Cardiac fibroblast (primary cell): ENCODE data around the gene EHMT2.
"Not testable (repeated sequence)": the region's sequence is repeated elsewhere in the genome, so short reads cannot be mapped to it uniquely, and the experiment has no call there.

Experiments
- DNase-seq, 2 donors: peaks; one replicate each; pipeline versions ENCODE4 v3.0.0 to v3.0.0-alpha.2; 2010; ENCODE audit warnings: low read depth in 2 of 2
- H3K4me3 ChIP-seq, 2 donors: replicated peaks in 1 of 2; 1 replicate in 1 of 2; 2 replicates in 1 of 2; pipeline ENCODE4 v1.5.1; 2011; ENCODE audit warnings: low read depth in 2 of 2, low read length in 2 of 2, mild to moderate bottlenecking in 2 of 2, moderate library complexity in 1 of 2
- TF ChIP-seq, protein P1 (sequence below): IDR thresholded peaks from one replicate; pipeline ENCODE4 v1.5.1; 2011; ENCODE audit warnings: low read depth, mild to moderate bottlenecking, low read length, inconsistent platforms

The EHMT2 gene

DNA sequence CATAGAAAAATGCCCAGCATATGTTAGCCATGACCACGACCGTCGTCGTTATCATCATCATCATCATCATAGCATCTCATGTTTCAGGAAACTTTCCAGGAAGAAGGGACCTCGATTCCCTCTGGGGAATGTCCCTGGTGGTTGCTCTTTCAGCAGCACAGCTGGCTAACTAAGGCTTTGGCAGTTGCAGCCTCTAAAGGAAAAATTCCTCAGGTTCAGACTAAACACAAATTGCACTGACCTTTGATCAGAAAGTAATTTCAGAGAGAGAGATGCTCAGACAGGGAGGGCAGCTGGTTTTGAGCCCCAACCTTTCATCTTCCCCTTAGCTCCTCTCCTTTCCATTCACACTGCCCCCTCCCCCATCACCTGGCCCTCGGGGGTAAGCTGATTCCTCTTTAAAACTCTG lies 42.8 kb upstream of the EHMT2 start:
- no peak overlapping the region for H3K4me3 ChIP-seq
- DNase-seq, result peak in 1 of 2 donors; percentile 27
- TF ChIP-seq, protein P1, sequence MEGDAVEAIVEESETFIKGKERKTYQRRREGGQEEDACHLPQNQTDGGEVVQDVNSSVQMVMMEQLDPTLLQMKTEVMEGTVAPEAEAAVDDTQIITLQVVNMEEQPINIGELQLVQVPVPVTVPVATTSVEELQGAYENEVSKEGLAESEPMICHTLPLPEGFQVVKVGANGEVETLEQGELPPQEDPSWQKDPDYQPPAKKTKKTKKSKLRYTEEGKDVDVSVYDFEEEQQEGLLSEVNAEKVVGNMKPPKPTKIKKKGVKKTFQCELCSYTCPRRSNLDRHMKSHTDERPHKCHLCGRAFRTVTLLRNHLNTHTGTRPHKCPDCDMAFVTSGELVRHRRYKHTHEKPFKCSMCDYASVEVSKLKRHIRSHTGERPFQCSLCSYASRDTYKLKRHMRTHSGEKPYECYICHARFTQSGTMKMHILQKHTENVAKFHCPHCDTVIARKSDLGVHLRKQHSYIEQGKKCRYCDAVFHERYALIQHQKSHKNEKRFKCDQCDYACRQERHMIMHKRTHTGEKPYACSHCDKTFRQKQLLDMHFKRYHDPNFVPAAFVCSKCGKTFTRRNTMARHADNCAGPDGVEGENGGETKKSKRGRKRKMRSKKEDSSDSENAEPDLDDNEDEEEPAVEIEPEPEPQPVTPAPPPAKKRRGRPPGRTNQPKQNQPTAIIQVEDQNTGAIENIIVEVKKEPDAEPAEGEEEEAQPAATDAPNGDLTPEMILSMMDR, result no peak

DNA sequence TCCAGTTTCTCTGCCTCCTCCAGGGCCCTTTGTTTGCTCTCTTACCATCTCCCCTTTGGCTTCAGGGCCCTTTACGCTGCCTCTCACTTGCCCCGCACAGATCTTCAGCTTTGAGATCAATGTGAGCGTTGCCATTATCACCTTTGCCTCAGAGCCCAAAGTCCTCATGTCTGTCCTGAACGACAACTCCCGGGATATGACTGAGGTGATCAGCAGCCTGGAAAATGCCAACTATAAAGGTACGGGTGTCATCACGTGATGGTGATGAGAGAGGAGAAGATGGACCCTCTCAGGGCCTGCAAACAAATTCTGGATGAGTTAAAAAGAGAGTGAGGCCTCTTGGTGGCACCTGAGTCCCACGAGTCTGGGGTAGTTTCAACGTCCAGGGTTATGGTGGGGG lies 38.3 kb upstream of the EHMT2 start:
- TF ChIP-seq, protein P1, result no peak
- DNase-seq, result no peak
- no peak overlapping the region for H3K4me3 ChIP-seq

DNA sequence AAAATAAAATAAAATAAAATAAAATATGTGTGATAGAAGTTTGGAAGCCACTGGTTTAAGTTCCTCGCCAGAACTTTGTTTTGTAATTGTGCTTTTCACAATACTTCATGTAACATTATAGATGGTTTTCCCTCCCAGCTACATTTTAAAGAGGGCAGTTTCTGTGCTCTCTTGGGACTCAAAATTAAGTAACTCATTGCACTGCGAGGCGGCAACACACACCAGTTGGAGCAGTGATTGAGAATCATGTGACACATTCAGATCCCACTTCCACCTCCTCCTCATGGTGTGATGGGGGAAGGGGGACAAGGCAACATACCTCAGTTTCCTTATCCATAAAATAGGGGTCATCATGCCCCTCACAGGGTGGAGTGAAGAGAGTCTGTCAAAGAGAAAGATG lies 37.5 kb upstream of the EHMT2 start:
- no peak overlapping the region for H3K4me3 ChIP-seq
- DNase-seq, result no peak
- TF ChIP-seq, protein P1, result no peak

DNA sequence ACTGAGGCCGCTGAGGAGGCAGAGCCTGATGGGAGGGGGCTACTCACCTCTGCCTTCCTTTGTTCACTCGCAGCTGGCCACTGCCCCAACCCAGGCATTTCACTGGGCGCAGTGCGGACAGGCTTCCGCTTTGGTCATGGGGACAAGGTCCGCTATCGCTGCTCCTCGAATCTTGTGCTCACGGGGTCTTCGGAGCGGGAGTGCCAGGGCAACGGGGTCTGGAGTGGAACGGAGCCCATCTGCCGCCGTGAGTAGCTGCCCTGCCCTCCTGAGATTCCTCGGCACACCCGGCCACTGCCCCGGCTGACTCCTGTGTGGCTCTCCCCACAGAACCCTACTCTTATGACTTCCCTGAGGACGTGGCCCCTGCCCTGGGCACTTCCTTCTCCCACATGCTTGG lies 36.0 kb upstream of the EHMT2 start:
- TF ChIP-seq, protein P1, result no peak
- DNase-seq, result no peak
- no peak overlapping the region for H3K4me3 ChIP-seq

DNA sequence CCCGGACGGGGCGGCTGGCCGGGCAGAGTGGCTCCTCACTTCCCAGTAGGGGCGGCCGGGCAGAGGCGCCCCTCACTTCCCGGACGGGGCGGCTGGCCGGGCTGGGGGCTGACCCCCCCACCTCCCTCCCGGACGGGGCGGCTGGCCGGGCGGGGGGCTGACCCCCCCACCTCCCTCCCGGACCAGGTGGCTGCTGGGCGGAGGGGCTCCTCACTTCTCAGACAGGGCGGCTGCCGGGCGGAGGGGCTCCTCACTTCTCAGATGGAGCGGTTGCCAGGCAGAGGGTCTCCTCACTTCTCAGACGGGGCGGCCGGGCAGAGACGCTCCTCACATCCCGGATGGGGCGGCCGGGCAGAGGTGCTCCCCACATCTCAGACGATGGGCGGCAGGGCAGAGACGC lies 34.6 kb upstream of the EHMT2 start:
- not testable (repeated sequence) for DNase-seq, H3K4me3 ChIP-seq

DNA sequence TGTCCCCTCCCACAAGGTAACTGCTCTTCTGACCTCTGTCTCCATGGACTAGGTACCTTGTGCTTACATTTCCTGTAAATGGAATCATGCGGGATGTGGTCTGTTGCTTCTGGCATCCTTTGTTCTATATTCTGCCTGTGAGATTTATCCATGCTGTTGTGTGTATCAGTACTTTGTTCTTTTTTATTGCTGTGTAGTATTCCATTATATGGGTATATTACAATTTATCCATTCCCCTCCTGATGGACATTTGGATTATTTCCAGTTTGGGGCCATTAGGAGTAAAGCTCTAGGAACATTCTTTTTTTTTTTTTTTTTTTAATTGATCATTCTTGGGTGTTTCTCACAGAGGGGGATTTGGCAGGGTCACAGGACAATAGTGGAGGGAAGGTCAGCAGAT lies 33.5 kb upstream of the EHMT2 start:
- no peak overlapping the region for H3K4me3 ChIP-seq
- TF ChIP-seq, protein P1, result no peak
- no peak for DNase-seq

DNA sequence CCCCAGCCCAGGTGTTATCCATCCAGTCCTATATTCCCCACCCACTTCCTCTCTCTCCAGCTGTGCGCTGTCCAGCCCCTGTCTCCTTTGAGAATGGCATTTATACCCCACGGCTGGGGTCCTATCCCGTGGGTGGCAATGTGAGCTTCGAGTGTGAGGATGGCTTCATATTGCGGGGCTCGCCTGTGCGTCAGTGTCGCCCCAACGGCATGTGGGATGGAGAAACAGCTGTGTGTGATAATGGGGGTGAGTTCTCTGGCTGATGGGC lies 31.1 kb upstream of the EHMT2 start:
- TF ChIP-seq, protein P1, result no peak
- no peak for DNase-seq
- H3K4me3 ChIP-seq, result no peak overlapping the region
